Stimulated activated CD4-positive, alpha-beta T cell treated with anti-CD3 and anti-CD28 coated beads, Interleukin-15, amount 100 ng/mL, for 1 hour (primary cell): ENCODE data around the gene GOLGA6L25.
"Not testable (repeated sequence)": the region's sequence is repeated elsewhere in the genome, so short reads cannot be mapped to it uniquely, and the experiment has no call there.

Source experiments
- DNase-seq, 2 donors: peaks; one replicate each; pipeline ENCODE4 v3.0.0-alpha.2; 2020; ENCODE audit warnings: low read depth in 1 of 2, low spot score in 1 of 2

The GOLGA6L25 gene

GRCh38 chr15:28553268-28553667, at the start of gene GOLGA6L25:
Gene GOLGA6L25, plus strand, starts transcription at chr15:28553568. Its CDS starts 61 bp downstream, at chr15:28553629.
- not testable (repeated sequence) for DNase-seq

- not testable (repeated sequence) for DNase-seq
Measured at GRCh38 chr15:28508217-28508889, 45.0 kb upstream of the GOLGA6L25 start.

GRCh38 chr15:28514128-28514527, 39.2 kb upstream of the GOLGA6L25 start:
- DNase-seq: not testable (repeated sequence)

GRCh38 chr15:28515208-28515607, 38.2 kb upstream of the GOLGA6L25 start:
- not testable (repeated sequence) for DNase-seq

GRCh38 chr15:28532954-28533353, 20.4 kb upstream of the GOLGA6L25 start, which contains the start of gene GOLGA8G:
Gene GOLGA8G, minus strand, starts transcription at chr15:28532971. Its CDS starts 62 bp downstream, at chr15:28532909.
- not testable (repeated sequence) for DNase-seq

GRCh38 chr15:28573351-28573750, 20.0 kb downstream of the GOLGA6L25 start:
- DNase-seq: not testable (repeated sequence)

GRCh38 chr15:28588977-28589606, 35.7 kb downstream of the GOLGA6L25 start:
- not testable (repeated sequence) for DNase-seq

GRCh38 chr15:28589769-28590168, 36.4 kb downstream of the GOLGA6L25 start:
- DNase-seq: not testable (repeated sequence)

- DNase-seq: not testable (repeated sequence)
Measured at GRCh38 chr15:28592395-28592794, 39.0 kb downstream of the GOLGA6L25 start.

GRCh38 chr15:28593424-28594129, 40.2 kb downstream of the GOLGA6L25 start:
- DNase-seq: not testable (repeated sequence)

- DNase-seq: not testable (repeated sequence)
Measured at GRCh38 chr15:28597471-28597870, 44.1 kb downstream of the GOLGA6L25 start.

- DNase-seq: not testable (repeated sequence)
Measured at GRCh38 chr15:28598209-28598608, 44.8 kb downstream of the GOLGA6L25 start.

GRCh38 chr15:28602152-28602551, 48.8 kb downstream of the GOLGA6L25 start:
- DNase-seq: not testable (repeated sequence)
